HepG2 (cell line): Measurements from ENCODE around the gene RAB2B. TPM values are rescaled to one million over a fixed set of nuclear protein-coding genes. Genes with fewer than 3 reads are reported as not detected.

ENCODE experiments used
- DMAP1 ChIP-seq: IDR thresholded peaks from 2 replicates; pipeline ENCODE4 v1.6.1; 2016
- JDP2 ChIP-seq: sonication (generic); formaldehyde crosslinking; IDR thresholded peaks from 2 replicates; pipeline ENCODE4 v1.8.1; 2022; ENCODE audit warnings: missing genetic modification reagents, borderline replicate concordance
- KMT2B ChIP-seq: IDR thresholded peaks from 2 replicates; pipeline ENCODE4 v1.6.1; 2016; ENCODE audit warnings: missing genetic modification reagents, missing compliant biosample characterization
- MAZ ChIP-seq, 2 experiments: sonication (generic) in 1 of 2; formaldehyde crosslinking in 1 of 2; IDR thresholded peaks; 2 replicates each; pipeline versions ENCODE4 v1.5.0 to v1.6.1; 2012 to 2020; ENCODE audit warnings: low read depth in 2 of 2, mild to moderate bottlenecking in 2 of 2, borderline replicate concordance in 1 of 2, improper control_type of control experiment in 1 of 2, low read length in 1 of 2, missing genetic modification reagents in 1 of 2, moderate library complexity in 1 of 2
- PREB ChIP-seq: sonication (generic); formaldehyde crosslinking; IDR thresholded peaks from 2 replicates; pipeline ENCODE4 v1.4.0; 2020; ENCODE audit warnings: missing genetic modification reagents
- PRPF4 ChIP-seq: fragments of 200-400 bp; formaldehyde crosslinking; IDR thresholded peaks from 2 replicates; pipeline ENCODE4 v1.6.1; 2016; ENCODE audit warnings: low read length, low read depth; ENCODE audit not compliant: poor library complexity, severe bottlenecking
- SKIL ChIP-seq: sonication (generic); formaldehyde crosslinking; IDR thresholded peaks from 2 replicates; pipeline ENCODE4 v1.8.0; 2022; ENCODE audit warnings: missing genetic modification reagents, mild to moderate bottlenecking, moderate library complexity, borderline replicate concordance
- SMAD3 ChIP-seq: sonication (generic); formaldehyde crosslinking; IDR thresholded peaks from 2 replicates; pipeline ENCODE4 v1.4.0; 2020; ENCODE audit warnings: missing genetic modification reagents
- SMARCC2 ChIP-seq: fragments of 450-650 bp; IDR thresholded peaks from 2 replicates; pipeline ENCODE4 v1.6.1; 2017; ENCODE audit warnings: antibody characterized with exemption, mild to moderate bottlenecking
- SRY ChIP-seq: sonication (generic); formaldehyde crosslinking; IDR thresholded peaks from 2 replicates; pipeline ENCODE4 v1.8.0; 2022; ENCODE audit warnings: mild to moderate bottlenecking, missing genetic modification reagents
- ZNF225 ChIP-seq: sonication (generic); formaldehyde crosslinking; IDR thresholded peaks from 2 replicates; pipeline ENCODE4 v1.4.0; 2020; ENCODE audit warnings: mild to moderate bottlenecking, missing genetic modification reagents
- ZNF251 ChIP-seq: sonication (generic); formaldehyde crosslinking; IDR thresholded peaks from 2 replicates; pipeline ENCODE4 v1.9.0; 2021; ENCODE audit warnings: mild to moderate bottlenecking, missing genetic modification reagents
- ZNF275 ChIP-seq: sonication (generic); formaldehyde crosslinking; IDR thresholded peaks from 2 replicates; pipeline ENCODE4 v1.8.0; 2022; ENCODE audit warnings: missing genetic modification reagents, mild to moderate bottlenecking, inconsistent platforms, borderline replicate concordance
- ZNF281 ChIP-seq: sonication (generic); formaldehyde crosslinking; IDR thresholded peaks from 2 replicates; pipeline ENCODE4 v1.4.0; 2020; ENCODE audit warnings: missing genetic modification reagents, borderline replicate concordance
- ZNF496 ChIP-seq: sonication (generic); formaldehyde crosslinking; IDR thresholded peaks from 2 replicates; pipeline ENCODE4 v1.8.1; 2023; ENCODE audit warnings: mild to moderate bottlenecking, moderate library complexity, missing genetic modification reagents; ENCODE audit not compliant: insufficient replicate concordance
- ZNF878 ChIP-seq: sonication (generic); formaldehyde crosslinking; IDR thresholded peaks from 2 replicates; pipeline ENCODE4 v1.8.1; 2023; ENCODE audit warnings: mild to moderate bottlenecking, missing genetic modification reagents, moderate library complexity
- polyA plus RNA-seq, 8 experiments: library from polyadenylated mRNA; depleted of rRNA in 3 of 8; stranded (reverse) in 7 of 8; unstranded in 1 of 8; fragments of >200 nt; fragmentation: Illumina TruSeq in 4 of 8; extraction: Trizol in 4 of 8; gene quantifications; 2 replicates each; pipeline versions ENCODE4 v1.2.1 to v1.2.3, GENCODE V29; 2011 to 2016; ENCODE audit warnings: low read depth in 4 of 8, missing spikeins in 1 of 8, mixed read lengths in 1 of 8; ENCODE audit not compliant: insufficient read depth in 1 of 8
- total RNA-seq, 5 experiments: library from RNA; depleted of rRNA; stranded (reverse); fragments of >200 nt; fragmentation: Illumina TruSeq; extraction: Trizol; gene quantifications; 2 replicates each; pipeline ENCODE4 v1.2.3, GENCODE V29; 2016; ENCODE audit warnings: low read depth in 1 of 5

RAB2B gene
- total and polyA plus RNA-seq, 2 of the 13 experiments (the other 11 are each of a cell fraction or from before 2014, with no cell fraction given) = 36.0 to 60.6 TPM

GRCh38 chr14:21476925-21477681 is at the start of gene RAB2B, which contains the start of gene TOX4 (continued):
- peak; percentile 97 for TF ChIP-seq KMT2B (CRISPR knock-in tag)
- peak; percentile 72; the same call in 1 of the 2 replicates for TF ChIP-seq ZNF878 (CRISPR knock-in tag)
- TF ChIP-seq ZNF281 (CRISPR knock-in tag) = peak; percentile 89; the same call in 1 of the 2 replicates
- no peak for TF ChIP-seq ZNF496 (CRISPR knock-in tag)
- 0 out of 2 replicates have a peak, but pooled peaks have one; percentile 72 for TF ChIP-seq ZNF251
- TF ChIP-seq MAZ (IDR thresholded peaks at IDR 0.05; ENCODE audit: borderline replicate concordance, low read depth, low read length) = peak; percentile 98
- TF ChIP-seq MAZ (CRISPR knock-in tag; IDR thresholded peaks at IDR 0.05; ENCODE audit: low read depth) = peak; percentile 98
- peak; percentile 19; the same call in 1 of the 2 replicates for TF ChIP-seq PREB (CRISPR knock-in tag)
- peak; percentile 92 for TF ChIP-seq DMAP1 (CRISPR knock-in tag)
- TF ChIP-seq ZNF225 = peak; percentile 87
- peak; percentile 70; the same call in 1 of the 2 replicates for TF ChIP-seq SRY (CRISPR knock-in tag)
- no peak for TF ChIP-seq PRPF4
- TF ChIP-seq ZNF275 (CRISPR knock-in tag) = peak; percentile 92
- peak; percentile 94 for TF ChIP-seq SMAD3 (CRISPR knock-in tag)
- TF ChIP-seq JDP2 = peak; percentile 42; the same call in 1 of the 2 replicates
- TF ChIP-seq SMARCC2 = no peak
- no peak; the same call in none of the 2 replicates for TF ChIP-seq SKIL (CRISPR knock-in tag)
